Skin of body (tissue), 2 donors: ENCODE measurements around the gene CAST. TPM values are rescaled to one million over a fixed set of nuclear protein-coding genes. Genes with fewer than 3 reads are reported as not detected.

Experiments used
- DNase-seq: peaks from one replicate; lab custom pipeline; 2025; lab: John Stamatoyannopoulos, UW
- total RNA-seq: library from RNA; depleted of rRNA; stranded (reverse); fragments of >200 nt; gene quantifications from one replicate; pipeline ENCODE4 v1.2.3, GENCODE V29; 2014

The CAST gene
- total RNA-seq, 1 donor from 2014 or later: 163 TPM

DNA sequence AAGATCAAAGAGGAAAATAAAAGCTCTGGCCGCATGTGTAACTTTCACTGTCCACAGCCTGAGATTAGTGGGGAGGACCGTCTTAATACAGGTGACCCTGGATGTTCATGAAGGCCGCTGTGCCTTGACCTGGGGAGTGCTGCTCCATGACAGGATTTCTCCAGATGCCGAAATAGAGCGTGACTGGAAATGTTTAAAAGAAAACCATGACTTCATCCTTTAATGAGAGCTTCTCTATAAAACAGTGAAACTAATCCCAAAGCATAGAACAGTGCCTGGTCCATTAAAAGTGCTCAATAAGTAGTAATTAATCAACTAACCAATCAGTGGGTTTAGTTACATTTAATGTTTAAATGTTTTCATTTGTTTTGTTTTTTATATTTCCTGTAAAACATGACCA, 82.8 kb downstream of the CAST start:
- peak; percentile 12 for DNase-seq

GRCh38 chr5:96745844-96746531, 83.8 kb downstream of the CAST start:
- peak; percentile 51 for DNase-seq

DNA sequence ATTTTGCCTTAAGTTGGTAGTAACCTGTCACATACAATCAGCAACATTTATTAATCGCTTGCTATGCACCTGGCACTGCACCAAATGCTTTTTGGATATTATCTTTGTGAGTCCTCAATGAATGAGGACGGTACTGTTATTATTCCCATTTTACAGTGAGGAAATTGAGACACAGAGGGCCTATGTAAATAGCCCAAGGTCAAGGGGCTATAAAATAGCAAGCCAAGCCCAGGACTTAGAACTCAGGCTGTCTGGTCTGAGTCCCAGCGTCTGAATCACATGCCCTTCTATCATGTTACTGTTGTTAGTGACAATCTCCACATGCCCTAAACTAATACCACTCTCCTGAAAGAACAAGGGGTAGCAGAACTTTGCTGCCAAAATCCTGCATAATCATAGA, 85.5 kb downstream of the CAST start:
- no peak for DNase-seq

GRCh38 chr5:96750110-96750822, 88.1 kb downstream of the CAST start:
- DNase-seq: no peak

GRCh38 chr5:96751203-96752169, 89.3 kb downstream of the CAST start:
- DNase-seq: no peak

- peak; percentile 16 for DNase-seq
These were observed 90.3 kb downstream of the CAST start for GRCh38 chr5:96752341-96753016.

DNA sequence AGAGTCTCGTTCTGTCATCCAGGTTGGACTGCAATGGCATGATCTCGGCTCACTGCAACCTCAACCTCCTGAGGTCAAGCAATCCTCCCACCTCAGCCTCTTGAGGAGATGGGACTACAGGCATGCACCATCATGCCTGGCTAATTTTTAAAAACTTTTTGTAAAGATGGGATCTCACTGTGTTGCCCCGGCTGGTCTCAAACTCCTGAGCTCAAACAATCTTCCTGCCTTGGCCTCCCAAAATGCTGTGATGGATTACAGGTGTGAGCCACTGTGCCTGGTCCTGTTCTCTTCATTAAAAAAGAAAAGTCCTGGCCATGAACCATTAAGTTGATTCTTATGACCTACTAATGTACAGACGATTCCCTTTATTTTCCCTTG, 90.8 kb downstream of the CAST start:
- no peak for DNase-seq

DNA sequence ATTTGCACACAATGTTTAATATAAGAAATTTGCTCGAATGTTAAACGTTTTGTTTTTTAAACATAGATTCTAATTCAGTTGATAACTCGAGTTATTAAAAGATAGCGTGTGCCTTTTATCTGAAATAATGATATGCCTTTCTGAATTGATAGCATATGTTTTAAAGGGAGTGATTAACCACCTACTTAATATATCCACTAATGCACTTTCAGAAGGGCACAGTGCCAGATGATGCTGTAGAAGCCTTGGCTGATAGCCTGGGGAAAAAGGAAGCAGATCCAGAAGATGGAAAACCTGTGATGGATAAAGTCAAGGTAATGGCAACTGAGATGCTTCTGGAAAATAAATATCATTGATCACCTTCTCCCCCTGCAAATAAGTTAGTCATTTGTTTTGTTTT, 91.7 kb downstream of the CAST start:
- DNase-seq: no peak

- DNase-seq: no peak
These were observed 93.7 kb downstream of the CAST start for GRCh38 chr5:96755851-96756250.

GRCh38 chr5:96756985-96757384, 94.8 kb downstream of the CAST start:
- DNase-seq: no peak

DNA sequence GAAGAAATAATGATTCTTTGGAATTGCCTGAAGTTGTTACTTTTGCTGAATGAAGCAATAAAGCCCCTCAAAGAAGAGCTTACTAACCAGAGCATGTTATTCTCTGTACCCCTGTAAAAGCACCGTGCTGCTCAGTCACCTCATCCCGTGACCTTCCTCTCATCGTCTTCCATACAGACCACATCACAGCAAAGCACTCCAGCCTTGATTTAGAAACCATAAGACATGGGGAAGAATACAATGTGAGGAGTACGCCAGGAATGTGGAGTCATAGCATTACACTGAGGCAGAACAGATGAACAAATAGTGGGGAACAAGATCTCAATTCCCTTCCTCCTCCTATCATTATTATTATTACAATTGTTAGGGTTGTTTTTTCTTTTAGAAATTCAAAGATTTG, 96.4 kb downstream of the CAST start:
- DNase-seq: no peak

DNA sequence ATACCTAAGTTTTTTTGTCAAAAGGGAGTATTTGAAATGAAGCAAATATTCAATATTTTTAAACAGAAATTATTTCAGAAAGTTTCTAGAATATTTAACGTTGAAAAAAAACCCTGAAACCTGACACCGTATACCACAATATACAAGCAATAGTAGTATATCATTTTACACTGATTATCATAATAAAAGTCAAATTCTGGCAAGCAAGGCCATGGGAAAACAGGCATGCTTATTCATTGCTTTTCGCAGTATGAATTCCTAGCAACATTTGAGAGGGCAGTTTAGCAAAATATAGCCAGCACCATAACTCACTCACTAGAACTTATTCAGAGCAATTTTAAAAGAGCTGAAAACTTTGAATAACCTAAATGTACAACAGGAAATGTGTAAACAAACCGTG, 99.4 kb downstream of the CAST start:
- DNase-seq: no peak

DNA sequence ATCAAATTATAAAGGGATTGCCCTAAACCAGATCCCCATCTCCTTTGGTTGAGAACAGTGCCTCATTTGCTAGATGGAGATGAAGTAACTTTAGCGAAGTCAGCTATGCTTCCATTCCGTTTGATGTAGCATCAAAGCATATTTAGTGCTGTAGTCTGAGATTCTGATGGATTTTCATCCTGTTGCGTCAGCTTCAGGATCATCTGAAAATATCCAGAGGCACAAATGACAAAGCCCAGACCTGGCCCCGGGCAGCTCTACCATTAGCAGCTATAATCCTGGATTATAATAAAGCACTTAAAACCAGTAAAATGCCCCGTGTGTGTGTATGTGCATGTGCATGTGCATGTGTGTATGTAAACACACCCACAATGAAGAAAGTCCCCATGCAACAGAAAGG, 100.8 kb downstream of the CAST start:
- DNase-seq: no peak

DNA sequence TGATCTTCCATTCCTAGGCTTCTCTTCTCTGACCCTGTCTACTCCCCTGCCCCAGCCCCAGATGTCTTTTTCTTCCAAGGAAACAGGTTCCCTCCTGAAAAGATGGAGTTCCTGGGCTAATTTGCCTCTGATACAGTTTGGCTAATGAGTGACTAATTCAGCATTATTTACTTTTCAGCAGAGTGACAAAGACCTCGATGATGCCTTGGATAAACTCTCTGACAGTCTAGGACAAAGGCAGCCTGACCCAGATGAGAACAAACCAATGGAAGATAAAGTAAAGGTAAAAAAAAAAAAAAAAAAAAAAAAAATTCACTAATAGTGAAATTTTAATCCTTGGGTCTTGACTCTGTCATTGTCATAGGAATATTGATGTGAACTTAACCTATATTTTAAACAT, 102.9 kb downstream of the CAST start:
- no peak for DNase-seq

GRCh38 chr5:96768708-96769251, 106.6 kb downstream of the CAST start:
- DNase-seq: no peak

GRCh38 chr5:96771395-96771794, 109.2 kb downstream of the CAST start:
- no peak for DNase-seq

- DNase-seq: no peak
These were observed 109.9 kb downstream of the CAST start for GRCh38 chr5:96772111-96772510.

- DNase-seq: no peak
These were observed 110.4 kb downstream of the CAST start for GRCh38 chr5:96772542-96772941.

- no peak for DNase-seq
These were observed 112.9 kb downstream of the CAST start for GRCh38 chr5:96775050-96775449.

- DNase-seq: no peak
These were observed 113.5 kb downstream of the CAST start for GRCh38 chr5:96775689-96776088.

- peak; percentile 5 for DNase-seq
These were observed 114.4 kb downstream of the CAST start for GRCh38 chr5:96776621-96777020.
